ENCODE data around the gene TRPM4.

DNA sequence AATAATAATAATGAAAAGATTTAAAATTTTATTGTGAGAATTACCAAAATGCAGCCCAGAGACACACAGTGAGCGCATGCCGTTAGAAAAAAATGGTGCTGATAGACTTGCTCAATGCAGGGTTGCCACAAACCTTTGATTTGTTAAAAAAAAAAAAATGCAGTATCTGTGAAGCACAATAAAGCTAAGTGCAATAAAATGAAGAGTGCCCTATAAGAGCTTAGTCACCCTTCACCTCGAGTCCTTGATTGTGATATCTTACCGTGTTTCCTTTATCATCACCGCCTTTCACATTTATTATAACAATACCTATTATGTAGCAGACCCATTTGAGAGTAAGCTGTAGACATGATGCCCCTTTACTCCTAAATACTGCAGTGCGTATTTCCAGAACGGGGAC, 84.2 kb downstream of the TRPM4 start:
- TF ChIP-seq POLR2A (IDR thresholded peaks at IDR 0.05) (no peak), CTCF (IDR thresholded peaks at IDR 0.05) (no peak)
